Stimulated activated naive B cell treated with anti-CD40 and anti-IgM and Interleukin-4, amounts not matched to agents 10 μg/mL and 1 μg/mL and 100 μg/mL, for 72 hours (primary cell): ENCODE results near the gene KRT79.

Experiments
- ATAC-seq, 2 donors: fragments of 150-1000 bp; cut with Tn5 transposase; replicated peaks; 2 replicates each; pipeline ENCODE4 v1.10.0; 2021; ENCODE audit warnings: moderate library complexity in 1 of 2
- DNase-seq: peaks from one replicate; pipeline ENCODE4 v3.0.0; 2021
- H3K27ac Mint-ChIP-seq: one replicate; pipeline ENCODE4 v1.8.0; 2022; ENCODE audit warnings: mild to moderate bottlenecking, mixed read lengths
- H3K27me3 Mint-ChIP-seq, 2 donors: one replicate each; pipeline ENCODE4 v1.8.0; 2022; ENCODE audit warnings: mixed read lengths in 2 of 2
- H3K36me3 Mint-ChIP-seq, 2 donors: one replicate each; pipeline ENCODE4 v1.8.0; 2022; ENCODE audit warnings: mixed read lengths in 2 of 2, mild to moderate bottlenecking in 1 of 2
- H3K4me1 Mint-ChIP-seq, 2 donors: one replicate each; pipeline ENCODE4 v1.8.0; 2022; ENCODE audit warnings: mixed read lengths in 2 of 2, mild to moderate bottlenecking in 1 of 2
- H3K4me3 Mint-ChIP-seq, 2 donors: one replicate each; pipeline ENCODE4 v1.8.0; 2022; ENCODE audit warnings: mild to moderate bottlenecking in 2 of 2, mixed read lengths in 2 of 2, moderate library complexity in 1 of 2
- H3K9me3 Mint-ChIP-seq, 2 donors: one replicate each; pipeline ENCODE4 v1.8.0; 2022; ENCODE audit warnings: mixed read lengths in 2 of 2, mild to moderate bottlenecking in 1 of 2

Gene KRT79

DNA sequence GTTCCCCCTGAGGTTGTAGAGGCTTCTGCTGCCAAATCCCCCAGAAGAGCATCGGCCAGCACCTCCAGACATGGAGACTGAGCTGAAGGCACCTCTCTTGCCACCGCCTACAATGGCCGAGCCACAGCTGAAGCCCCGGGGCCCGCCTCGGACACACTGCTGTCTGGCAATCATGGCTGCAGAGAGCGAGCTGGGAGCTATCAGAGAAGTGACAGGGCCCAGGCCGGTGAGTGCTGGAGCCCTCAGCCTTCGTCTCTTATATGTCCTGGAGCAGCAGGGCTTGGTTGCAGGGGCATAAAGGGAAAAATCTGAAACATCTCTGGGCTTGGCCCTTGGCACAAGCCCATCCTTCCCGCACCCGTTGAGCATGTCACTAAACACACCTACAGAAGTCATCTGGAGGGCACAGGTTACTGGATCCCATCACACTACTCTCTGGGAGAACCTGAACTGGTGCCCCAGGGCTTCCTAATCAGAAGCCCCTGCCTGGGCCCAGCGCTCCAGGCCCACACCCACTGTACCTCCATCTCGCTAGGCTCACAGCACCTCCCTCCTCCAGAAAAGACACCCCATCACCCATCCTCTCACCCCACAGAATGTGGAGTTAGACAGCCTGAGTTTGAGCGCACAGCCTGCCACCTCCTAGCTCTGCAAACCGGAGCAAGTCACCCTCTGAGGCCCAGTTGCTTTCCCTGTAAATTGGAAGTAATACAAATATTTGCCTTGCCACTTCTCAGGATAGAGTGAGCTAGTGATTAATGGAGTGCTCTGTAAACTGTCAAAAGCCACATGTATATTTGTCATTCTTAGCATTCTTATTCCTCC, 20.0 kb downstream of the KRT79 start, which contains the start of gene KRT4:
Gene KRT4, minus strand, starts transcription at position 232 of the 825 bp plus-strand sequence. Its CDS starts 58 bp downstream, at position 174.
- Mint-ChIP-seq H3K27me3 (peaks cover 9 to 10% of the 10 kb centered on the region in 2 donors), H3K4me1 (no peaks in the 10 kb centered on the region), H3K27ac (no peak within 1 kb of the TSS), H3K9me3 (no peaks in the 10 kb centered on the region), H3K36me3 (no peaks in the 10 kb centered on the region), H3K4me3 (no peak within 1 kb of the TSS)
- DNase-seq (no peak), ATAC-seq (no peak)

DNA sequence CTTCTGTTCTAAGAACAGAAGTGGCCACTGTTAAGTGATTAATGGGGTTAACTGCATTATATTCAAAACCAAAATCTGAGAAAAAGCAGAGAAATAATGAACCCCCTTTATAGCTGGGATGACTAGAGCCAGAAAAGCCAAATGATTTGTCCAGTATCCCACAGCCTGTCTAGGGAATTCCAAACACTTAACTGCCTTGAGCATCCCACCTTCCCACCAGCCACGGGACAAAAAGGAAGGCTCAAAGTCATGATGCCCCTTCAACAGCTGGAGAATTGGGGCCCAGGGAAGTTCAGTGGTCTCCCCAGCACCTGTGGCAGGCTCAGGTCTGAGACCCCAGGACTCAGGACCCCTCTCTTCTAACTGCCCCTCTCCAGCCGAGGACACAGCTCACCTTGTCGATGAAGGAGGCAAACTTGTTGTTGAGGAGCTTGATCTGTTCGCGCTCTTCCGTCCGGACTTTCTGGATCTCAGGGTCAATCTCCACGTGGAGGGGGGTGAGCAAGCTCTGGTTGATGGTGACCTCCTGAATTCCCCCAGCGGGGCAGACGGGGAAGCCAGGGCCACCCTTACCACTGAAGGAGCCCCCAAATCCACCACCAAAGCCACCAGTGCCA, 20.8 kb downstream of the KRT79 start:
- no peaks in the 10 kb centered on the region for H3K4me1 Mint-ChIP-seq
- H3K27ac Mint-ChIP-seq, result no peak overlapping the region
- ATAC-seq (no peak), DNase-seq (no peak)
- H3K27me3 Mint-ChIP-seq, result peaks cover 5 to 16% of the 10 kb centered on the region in 2 donors
- H3K36me3 Mint-ChIP-seq, result no peaks in the 10 kb centered on the region
- no peaks in the 10 kb centered on the region for H3K9me3 Mint-ChIP-seq
- H3K4me3 Mint-ChIP-seq, result no peak overlapping the region

DNA sequence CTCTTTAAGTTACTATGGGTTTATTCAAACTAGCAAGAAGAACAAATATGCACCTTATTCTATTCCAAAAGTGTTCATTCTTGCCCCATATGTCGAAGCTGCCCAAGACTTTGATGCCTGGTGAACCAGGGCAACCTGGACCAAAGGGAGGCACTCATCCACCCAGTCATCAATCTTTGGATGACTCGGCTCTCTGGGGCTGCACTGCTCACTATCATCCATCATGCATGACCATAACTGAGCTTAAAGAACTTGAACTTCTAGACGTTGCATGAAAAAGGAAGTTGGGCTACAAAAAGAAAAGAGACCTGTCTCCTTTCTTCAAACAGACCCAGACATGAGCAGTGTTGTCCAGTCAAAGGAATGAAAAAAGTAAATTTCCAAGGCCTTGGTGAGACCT, 21.4 kb downstream of the KRT79 start:
- Mint-ChIP-seq H3K36me3 (no peaks in the 10 kb centered on the region), H3K4me3 (no peak overlapping the region), H3K9me3 (no peaks in the 10 kb centered on the region), H3K27me3 (peaks cover 4 to 20% of the 10 kb centered on the region in 2 donors), H3K27ac (no peak overlapping the region), H3K4me1 (no peaks in the 10 kb centered on the region)
- DNase-seq (no peak), ATAC-seq (peak; percentile 38 to 46)

DNA sequence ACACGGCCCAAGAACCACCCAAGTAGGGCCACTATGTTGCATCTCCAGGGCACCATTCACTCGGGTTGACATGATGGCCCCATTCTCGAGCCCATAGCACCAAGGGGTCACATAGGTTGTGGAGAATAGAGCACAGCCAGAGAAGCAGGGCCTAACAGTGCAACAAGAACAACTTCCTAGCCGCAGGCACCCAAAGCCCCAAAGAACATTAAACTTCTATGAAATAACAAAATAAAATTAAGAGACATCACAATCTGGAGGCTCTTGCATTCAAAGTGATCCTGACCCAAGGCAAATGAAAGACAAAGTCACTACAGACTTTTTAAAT, 22.1 kb downstream of the KRT79 start:
- no peak overlapping the region for H3K27ac Mint-ChIP-seq
- peaks cover 8 to 23% of the 10 kb centered on the region in 2 donors for H3K27me3 Mint-ChIP-seq

DNA sequence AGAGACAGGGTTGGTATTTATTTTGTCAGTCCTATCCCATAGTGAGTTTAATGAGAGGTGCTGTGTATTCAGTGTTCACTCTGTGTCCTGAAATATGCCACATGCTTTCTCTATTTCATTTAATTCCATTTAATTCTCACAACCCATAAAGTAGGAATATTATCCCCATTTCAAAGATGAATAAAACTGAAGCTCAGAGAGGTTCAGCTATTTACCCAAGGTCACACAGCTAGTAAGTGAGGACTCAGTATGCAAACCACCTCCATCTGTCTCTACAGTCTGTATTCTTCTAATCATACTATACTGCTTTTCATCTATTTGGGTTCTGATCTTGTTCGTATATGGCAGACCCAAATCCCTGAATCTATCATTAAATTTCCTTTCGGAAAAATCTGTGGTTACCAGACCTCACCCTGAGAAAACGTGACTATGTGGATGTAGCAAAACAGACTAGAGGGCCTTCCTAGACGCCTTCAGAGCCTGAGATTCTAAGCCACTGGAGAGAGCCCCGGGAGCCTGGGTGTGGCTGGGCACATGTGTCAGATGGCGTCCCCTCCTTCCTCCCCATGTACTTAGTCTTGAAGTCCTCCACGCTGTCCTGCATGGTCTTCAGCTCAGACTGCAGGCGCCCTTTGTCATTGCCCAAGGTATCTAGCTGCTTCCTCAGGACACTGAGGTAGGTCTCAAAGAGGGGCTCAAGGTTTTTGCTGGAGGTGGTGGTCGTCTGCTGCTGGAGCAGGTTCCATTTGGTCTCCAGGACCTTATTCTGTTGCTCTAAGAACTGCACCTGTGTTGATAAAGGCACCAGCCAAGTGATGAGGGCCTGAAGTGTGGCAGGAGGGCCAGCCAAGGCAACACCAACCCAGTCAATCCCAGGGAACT, 22.7 kb downstream of the KRT79 start:
- peaks cover 8 to 26% of the 10 kb centered on the region in 2 donors for H3K27me3 Mint-ChIP-seq
- H3K4me3 Mint-ChIP-seq, result no peak overlapping the region
- H3K36me3 Mint-ChIP-seq, result no peaks in the 10 kb centered on the region
- ATAC-seq (no peak), DNase-seq (no peak)
- no peaks in the 10 kb centered on the region for H3K9me3 Mint-ChIP-seq
- no peaks in the 10 kb centered on the region for H3K4me1 Mint-ChIP-seq
- H3K27ac Mint-ChIP-seq, result no peak overlapping the region

More for the DNA sequence above, 22.1 kb downstream of the KRT79 start:
- H3K36me3 Mint-ChIP-seq, result no peaks in the 10 kb centered on the region
- no peak for ATAC-seq
- H3K9me3 Mint-ChIP-seq, result no peaks in the 10 kb centered on the region
- DNase-seq, result no peak
- H3K4me3 Mint-ChIP-seq, result no peak overlapping the region
- H3K4me1 Mint-ChIP-seq, result no peaks in the 10 kb centered on the region

DNA sequence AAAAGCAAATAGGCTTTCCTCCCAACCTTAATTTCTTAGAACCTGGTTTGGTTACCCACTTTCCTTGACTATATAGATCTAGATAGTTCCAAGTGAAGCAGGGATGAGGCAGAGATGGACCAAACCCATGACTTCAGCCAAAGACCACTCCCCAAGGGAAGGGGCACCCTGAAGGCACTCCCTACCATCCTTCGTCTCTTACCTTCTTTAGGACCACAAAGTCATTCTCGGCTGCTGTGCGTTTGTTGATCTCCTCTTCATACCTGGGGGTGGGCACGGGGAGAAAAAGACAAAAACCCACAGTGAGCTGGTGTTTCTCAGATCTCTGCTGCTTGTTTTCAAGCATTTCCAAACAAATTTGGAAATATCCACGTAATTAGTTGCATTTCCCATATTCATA, 23.6 kb downstream of the KRT79 start:
- H3K36me3 Mint-ChIP-seq, result no peaks in the 10 kb centered on the region
- H3K9me3 Mint-ChIP-seq, result no peaks in the 10 kb centered on the region
- H3K4me3 Mint-ChIP-seq, result no peak overlapping the region
- no peak for DNase-seq
- no peak overlapping the region for H3K27ac Mint-ChIP-seq
- peaks cover 11 to 35% of the 10 kb centered on the region in 2 donors for H3K27me3 Mint-ChIP-seq
- H3K4me1 Mint-ChIP-seq, result no peaks in the 10 kb centered on the region
- no peak for ATAC-seq

DNA sequence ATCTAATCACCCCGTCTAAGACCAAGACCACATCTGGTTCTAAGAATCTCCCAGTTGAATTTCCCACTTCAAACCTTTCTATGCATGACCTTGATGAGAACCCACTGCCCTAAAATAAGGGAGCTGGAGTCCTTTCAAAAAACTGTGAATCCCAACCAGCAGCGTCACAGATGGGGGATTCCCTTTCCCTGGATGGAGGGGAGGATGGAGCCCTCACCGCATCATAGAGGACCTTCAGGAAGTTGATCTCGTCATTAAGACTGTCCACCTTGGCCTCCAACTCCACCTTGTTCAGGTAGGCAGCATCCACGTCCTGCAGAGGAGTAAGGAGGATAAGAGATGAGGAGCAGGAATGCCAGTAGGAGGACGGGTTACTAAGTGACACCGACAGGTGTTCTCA, 24.9 kb downstream of the KRT79 start:
- Mint-ChIP-seq H3K4me3 (no peak overlapping the region), H3K27me3 (peaks cover 12 to 35% of the 10 kb centered on the region in 2 donors), H3K4me1 (no peaks in the 10 kb centered on the region)

DNA sequence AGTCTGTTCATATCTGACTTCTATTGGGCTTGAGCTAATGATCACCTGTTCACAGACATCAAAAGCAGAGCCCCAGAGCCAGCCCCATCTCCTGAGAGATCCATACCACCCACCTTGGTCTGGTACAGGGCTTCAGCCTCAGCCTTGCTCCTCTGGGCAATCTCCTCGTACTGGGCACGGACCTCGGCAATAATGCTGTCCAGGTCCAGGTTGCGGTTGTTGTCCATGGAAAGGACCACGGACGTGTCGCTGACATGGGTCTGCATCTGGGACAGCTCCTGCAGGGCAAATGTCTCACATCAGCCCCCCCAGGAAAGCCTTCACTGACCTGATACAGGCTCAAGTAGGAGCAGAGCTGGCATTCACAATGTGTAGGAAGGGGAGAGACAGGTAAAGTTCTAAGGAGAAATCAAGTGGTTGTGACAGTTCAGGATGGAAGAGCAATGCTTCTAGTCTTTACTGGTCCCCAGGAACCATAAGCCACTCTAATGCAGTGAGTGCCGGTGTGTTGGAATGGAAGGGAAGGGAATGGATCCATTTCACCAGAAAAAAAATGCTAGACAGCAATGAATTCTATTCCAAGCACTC, 25.4 kb downstream of the KRT79 start:
- H3K36me3 Mint-ChIP-seq, result no peaks in the 10 kb centered on the region
- no peaks in the 10 kb centered on the region for H3K4me1 Mint-ChIP-seq
- DNase-seq, result no peak
- peaks cover 12 to 35% of the 10 kb centered on the region in 2 donors for H3K27me3 Mint-ChIP-seq
- H3K9me3 Mint-ChIP-seq, result no peaks in the 10 kb centered on the region
- no peak overlapping the region for H3K4me3 Mint-ChIP-seq
- H3K27ac Mint-ChIP-seq, result no peak overlapping the region
- ATAC-seq, result no peak

More for the DNA sequence above, 24.9 kb downstream of the KRT79 start:
- DNase-seq (no peak), ATAC-seq (no peak)
- no peaks in the 10 kb centered on the region for H3K9me3 Mint-ChIP-seq
- no peaks in the 10 kb centered on the region for H3K36me3 Mint-ChIP-seq
- no peak overlapping the region for H3K27ac Mint-ChIP-seq

DNA sequence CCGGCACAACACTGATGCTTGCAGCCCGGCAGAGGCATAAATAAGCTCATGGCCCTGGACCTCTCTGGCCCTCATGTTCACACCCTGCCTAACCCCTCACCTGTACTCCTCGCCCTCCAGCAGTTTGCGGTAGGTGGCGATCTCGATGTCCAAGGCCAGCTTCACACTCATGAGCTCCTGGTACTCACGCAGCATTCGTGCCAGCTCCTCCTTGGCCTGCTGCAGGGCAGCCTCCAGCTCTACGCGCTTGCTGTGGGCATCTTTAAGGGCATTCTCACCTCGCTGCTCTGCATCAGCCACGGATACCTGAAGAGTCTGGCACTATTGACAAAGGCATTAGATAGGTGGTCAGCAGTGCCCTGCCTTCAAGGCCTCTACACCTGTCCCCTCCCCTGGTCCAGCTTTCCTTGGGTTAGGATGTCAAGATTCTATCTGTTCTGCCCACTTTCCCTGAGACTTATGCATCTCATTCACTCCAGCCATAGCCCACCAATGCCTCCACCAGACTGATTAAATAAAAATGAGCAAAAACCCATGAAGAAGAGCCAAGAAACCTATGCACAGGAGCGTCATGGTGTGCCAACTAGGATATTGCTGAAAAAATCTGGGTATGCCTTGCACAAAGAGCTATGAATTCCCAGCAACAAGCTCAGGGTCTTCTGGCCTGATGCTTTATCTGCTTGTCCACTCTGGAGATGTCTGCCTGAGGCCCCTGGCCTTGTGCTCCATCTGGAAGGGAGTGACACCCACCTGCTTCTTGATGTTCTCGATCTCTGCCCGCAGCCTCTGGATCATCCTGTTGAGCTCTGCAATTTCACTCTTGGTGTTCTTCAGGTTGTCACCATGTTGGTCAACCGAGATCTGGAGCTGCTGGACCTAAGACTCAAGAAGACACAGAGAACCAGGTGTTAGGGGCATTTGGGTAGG, 26.3 kb downstream of the KRT79 start:
- H3K27ac Mint-ChIP-seq, result no peak overlapping the region
- H3K36me3 Mint-ChIP-seq, result no peaks in the 10 kb centered on the region
- ATAC-seq (no peak), DNase-seq (no peak)
- no peaks in the 10 kb centered on the region for H3K9me3 Mint-ChIP-seq
- no peaks in the 10 kb centered on the region for H3K4me1 Mint-ChIP-seq
- H3K27me3 Mint-ChIP-seq, result peaks cover 12 to 35% of the 10 kb centered on the region in 2 donors
- no peak overlapping the region for H3K4me3 Mint-ChIP-seq

DNA sequence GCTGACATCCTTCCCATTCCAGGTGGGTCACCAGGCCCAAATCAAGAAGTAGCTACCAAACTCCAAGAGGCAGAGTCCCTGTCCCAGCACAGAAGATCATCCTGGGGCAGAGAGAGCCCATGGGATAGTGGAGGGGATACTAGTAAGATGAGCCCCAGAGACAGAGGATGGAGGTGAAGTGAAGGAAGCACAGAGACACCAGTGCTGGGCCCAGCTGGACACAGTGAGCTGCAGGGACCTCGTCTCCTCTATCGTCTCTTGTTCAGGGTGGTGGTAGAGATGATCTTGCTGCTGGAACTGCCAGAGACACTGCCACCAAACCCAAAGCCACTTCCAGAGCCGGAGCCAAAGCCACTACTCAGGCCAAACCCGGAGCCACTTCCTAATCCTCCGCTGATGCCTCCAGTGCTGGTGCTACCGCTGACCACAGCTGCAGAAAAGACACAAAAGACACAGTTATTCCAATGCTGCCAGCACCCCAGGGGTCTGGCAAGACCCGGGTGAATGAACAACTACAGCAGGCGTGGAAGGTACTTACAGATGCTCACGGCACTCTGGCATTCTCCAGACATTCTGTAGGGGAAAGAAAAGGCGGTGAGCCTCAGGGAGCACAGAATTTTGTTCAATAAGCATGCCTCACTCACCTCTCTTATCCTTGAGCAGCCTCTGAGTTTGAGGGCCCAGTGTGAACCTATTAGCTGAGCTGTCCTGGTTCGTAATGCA, 27.1 kb downstream of the KRT79 start:
- ATAC-seq (no peak), DNase-seq (no peak)
- Mint-ChIP-seq H3K9me3 (no peaks in the 10 kb centered on the region), H3K36me3 (no peaks in the 10 kb centered on the region), H3K27ac (no peak overlapping the region), H3K4me1 (no peaks in the 10 kb centered on the region), H3K27me3 (peaks cover 12 to 35% of the 10 kb centered on the region in 2 donors), H3K4me3 (no peak overlapping the region)

DNA sequence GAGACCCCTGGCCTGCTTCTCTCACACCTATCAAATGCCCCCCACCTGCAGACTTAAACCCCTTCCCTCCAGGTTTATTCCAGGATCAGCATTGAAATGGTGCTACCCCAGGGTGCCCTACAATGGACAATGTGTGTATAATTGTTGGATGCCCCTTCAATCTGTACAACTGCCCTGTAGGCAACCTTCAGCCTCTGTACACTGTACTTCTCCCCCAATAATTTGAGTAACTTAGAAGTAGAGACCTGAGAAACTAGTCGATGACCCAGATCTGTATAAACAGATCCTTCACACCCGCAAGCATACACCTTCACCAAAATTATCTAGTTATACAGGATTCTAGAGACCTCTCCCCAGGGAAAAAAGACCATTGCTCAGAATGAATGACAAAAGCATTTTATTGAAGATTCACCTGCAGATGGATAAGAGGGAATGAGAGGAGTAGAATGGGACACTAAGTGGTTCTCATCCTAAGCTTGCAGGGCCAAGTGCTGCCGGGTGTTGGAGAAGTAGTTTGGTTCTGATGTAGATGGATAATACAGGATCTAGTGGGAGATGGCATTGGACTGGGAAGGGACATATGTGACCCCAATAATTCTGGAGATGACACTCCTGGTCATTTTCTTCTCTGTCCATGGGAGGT, 27.8 kb downstream of the KRT79 start:
- Mint-ChIP-seq H3K9me3 (no peaks in the 10 kb centered on the region), H3K4me1 (no peaks in the 10 kb centered on the region), H3K4me3 (no peak overlapping the region), H3K36me3 (no peaks in the 10 kb centered on the region), H3K27ac (no peak overlapping the region), H3K27me3 (peaks cover 12 to 35% of the 10 kb centered on the region in 2 donors)
- DNase-seq (no peak), ATAC-seq (no peak)

DNA sequence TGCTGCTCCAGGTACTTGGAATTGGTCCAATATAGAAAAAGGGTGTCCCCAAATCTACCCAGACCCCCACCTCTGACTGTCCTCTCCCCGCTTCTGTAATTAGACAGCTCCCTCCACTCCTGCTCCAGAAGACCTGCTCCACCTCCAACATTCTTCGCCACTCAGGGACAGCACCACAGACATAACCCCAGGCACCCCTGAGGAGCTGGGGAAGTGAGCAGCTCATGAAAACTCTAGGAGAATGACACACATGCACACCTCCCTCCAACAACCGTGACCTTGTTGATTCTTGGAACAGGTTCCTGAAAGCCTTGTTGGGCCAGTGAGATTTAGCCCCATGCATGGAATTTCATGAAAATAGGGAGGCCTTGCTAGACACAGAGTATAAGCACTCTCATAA, 28.4 kb downstream of the KRT79 start:
- ATAC-seq, result no peak
- H3K36me3 Mint-ChIP-seq, result no peaks in the 10 kb centered on the region
- no peaks in the 10 kb centered on the region for H3K9me3 Mint-ChIP-seq
- H3K27me3 Mint-ChIP-seq, result peaks cover 12 to 35% of the 10 kb centered on the region in 2 donors
- H3K27ac Mint-ChIP-seq, result no peak overlapping the region
- H3K4me1 Mint-ChIP-seq, result no peaks in the 10 kb centered on the region
- H3K4me3 Mint-ChIP-seq, result no peak overlapping the region
- no peak for DNase-seq
